Measurements from ENCODE around the gene OXSR1. TPM values are rescaled to one million over a fixed set of nuclear protein-coding genes. Genes with fewer than 3 reads are reported as not detected.

OXSR1 gene
- total RNA-seq, 1 experiment from 2014 or later: 33.2 TPM

GRCh38 chr3:38226273-38226672 is 60.9 kb downstream of the OXSR1 start:
- Histone ChIP-seq H3K36me3 (ENCODE audit: control insufficient read depth, insufficient read depth, low read length) (peaks cover 7% of the 10 kb centered on the region; the same call in 1 of the 2 replicates), H3K4me1 (ENCODE audit: control insufficient read depth, insufficient read depth, low read length) (no peaks in the 10 kb centered on the region), H3K9me3 (ENCODE audit: control insufficient read depth, insufficient read depth, low read depth, low read length) (no peaks in the 10 kb centered on the region), H3K27ac (ENCODE audit: low read length) (no peak overlapping the region), H3K27me3 (ENCODE audit: control insufficient read depth, insufficient read depth, low read length) (no peaks in the 10 kb centered on the region), H3K4me3 (ENCODE audit: low read depth in 2 of 2, low read length in 2 of 2) (no peak overlapping the region)
- ATAC-seq (no peak), DNase-seq (ENCODE audit: low read depth, low spot score) (no peak)
- TSS peak; percentile 39 for BruUV-seq (replicated peaks)
- no peak for TF ChIP-seq POLR2AphosphoS5 (IDR thresholded peaks at IDR 0.05; ENCODE audit: low read depth, low read length)
- TF ChIP-seq, protein P1, sequence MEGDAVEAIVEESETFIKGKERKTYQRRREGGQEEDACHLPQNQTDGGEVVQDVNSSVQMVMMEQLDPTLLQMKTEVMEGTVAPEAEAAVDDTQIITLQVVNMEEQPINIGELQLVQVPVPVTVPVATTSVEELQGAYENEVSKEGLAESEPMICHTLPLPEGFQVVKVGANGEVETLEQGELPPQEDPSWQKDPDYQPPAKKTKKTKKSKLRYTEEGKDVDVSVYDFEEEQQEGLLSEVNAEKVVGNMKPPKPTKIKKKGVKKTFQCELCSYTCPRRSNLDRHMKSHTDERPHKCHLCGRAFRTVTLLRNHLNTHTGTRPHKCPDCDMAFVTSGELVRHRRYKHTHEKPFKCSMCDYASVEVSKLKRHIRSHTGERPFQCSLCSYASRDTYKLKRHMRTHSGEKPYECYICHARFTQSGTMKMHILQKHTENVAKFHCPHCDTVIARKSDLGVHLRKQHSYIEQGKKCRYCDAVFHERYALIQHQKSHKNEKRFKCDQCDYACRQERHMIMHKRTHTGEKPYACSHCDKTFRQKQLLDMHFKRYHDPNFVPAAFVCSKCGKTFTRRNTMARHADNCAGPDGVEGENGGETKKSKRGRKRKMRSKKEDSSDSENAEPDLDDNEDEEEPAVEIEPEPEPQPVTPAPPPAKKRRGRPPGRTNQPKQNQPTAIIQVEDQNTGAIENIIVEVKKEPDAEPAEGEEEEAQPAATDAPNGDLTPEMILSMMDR (IDR thresholded peaks at IDR 0.05): no peak
- TF ChIP-seq SIN3A (IDR thresholded peaks at IDR 0.05; ENCODE audit: borderline replicate concordance, insufficient read depth, low read depth, low read length): no peak
- TF ChIP-seq, protein P2, sequence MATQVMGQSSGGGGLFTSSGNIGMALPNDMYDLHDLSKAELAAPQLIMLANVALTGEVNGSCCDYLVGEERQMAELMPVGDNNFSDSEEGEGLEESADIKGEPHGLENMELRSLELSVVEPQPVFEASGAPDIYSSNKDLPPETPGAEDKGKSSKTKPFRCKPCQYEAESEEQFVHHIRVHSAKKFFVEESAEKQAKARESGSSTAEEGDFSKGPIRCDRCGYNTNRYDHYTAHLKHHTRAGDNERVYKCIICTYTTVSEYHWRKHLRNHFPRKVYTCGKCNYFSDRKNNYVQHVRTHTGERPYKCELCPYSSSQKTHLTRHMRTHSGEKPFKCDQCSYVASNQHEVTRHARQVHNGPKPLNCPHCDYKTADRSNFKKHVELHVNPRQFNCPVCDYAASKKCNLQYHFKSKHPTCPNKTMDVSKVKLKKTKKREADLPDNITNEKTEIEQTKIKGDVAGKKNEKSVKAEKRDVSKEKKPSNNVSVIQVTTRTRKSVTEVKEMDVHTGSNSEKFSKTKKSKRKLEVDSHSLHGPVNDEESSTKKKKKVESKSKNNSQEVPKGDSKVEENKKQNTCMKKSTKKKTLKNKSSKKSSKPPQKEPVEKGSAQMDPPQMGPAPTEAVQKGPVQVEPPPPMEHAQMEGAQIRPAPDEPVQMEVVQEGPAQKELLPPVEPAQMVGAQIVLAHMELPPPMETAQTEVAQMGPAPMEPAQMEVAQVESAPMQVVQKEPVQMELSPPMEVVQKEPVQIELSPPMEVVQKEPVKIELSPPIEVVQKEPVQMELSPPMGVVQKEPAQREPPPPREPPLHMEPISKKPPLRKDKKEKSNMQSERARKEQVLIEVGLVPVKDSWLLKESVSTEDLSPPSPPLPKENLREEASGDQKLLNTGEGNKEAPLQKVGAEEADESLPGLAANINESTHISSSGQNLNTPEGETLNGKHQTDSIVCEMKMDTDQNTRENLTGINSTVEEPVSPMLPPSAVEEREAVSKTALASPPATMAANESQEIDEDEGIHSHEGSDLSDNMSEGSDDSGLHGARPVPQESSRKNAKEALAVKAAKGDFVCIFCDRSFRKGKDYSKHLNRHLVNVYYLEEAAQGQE (IDR thresholded peaks at IDR 0.05; ENCODE audit: insufficient read depth in 1 of 2, low read depth in 2 of 2, low read length in 1 of 2): no peak
- TF ChIP-seq TCF7L2 (IDR thresholded peaks at IDR 0.05; ENCODE audit: low read depth, low read length): no peak
- ChIA-PET POLR2A (no interaction called here), CTCF (no interaction called here)
- in situ Hi-C loops (cut with HindIII; ENCODE audit: low pct_unique_long_range_greater_than_20kb, low sequenced_read_pairs) (no loop called here), intact Hi-C loops (cut with micrococcal nuclease; ENCODE audit: unreplicated experiment) (no loop called here)

- BruUV-seq (replicated peaks): no TSS peak
- no peaks in the 10 kb centered on the region for H3K27me3 ChIP-seq (ENCODE audit: control insufficient read depth, insufficient read depth, low read length)
- ChIA-PET CTCF (no interaction called here), POLR2A (interaction anchor here (0.7 kb wide), 1 partner anchor 12 kb away, joined by 3 read pairs; no protein-coding TSS in a partner anchor)
- H3K4me1 ChIP-seq (ENCODE audit: control insufficient read depth, insufficient read depth, low read length): no peaks in the 10 kb centered on the region
- no peak overlapping the region for H3K4me3 ChIP-seq (ENCODE audit: low read depth in 2 of 2, low read length in 2 of 2)
- H3K9me3 ChIP-seq (ENCODE audit: control insufficient read depth, insufficient read depth, low read depth, low read length): no peaks in the 10 kb centered on the region
- ATAC-seq (no peak), DNase-seq (ENCODE audit: low read depth, low spot score) (no peak)
- intact Hi-C loops (cut with micrococcal nuclease; ENCODE audit: unreplicated experiment): no loop called here
- H3K36me3 ChIP-seq (ENCODE audit: control insufficient read depth, insufficient read depth, low read length): peaks cover 5% of the 10 kb centered on the region; the same call in 1 of the 2 replicates
- H3K27ac ChIP-seq (ENCODE audit: low read length): no peak overlapping the region
- TF ChIP-seq TCF7L2 (IDR thresholded peaks at IDR 0.05; ENCODE audit: low read depth, low read length) (no peak), SIN3A (IDR thresholded peaks at IDR 0.05; ENCODE audit: borderline replicate concordance, insufficient read depth, low read depth, low read length) (no peak), POLR2AphosphoS5 (IDR thresholded peaks at IDR 0.05; ENCODE audit: low read depth, low read length) (no peak)
- TF ChIP-seq, protein P2 (IDR thresholded peaks at IDR 0.05; ENCODE audit: insufficient read depth in 1 of 2, low read depth in 2 of 2, low read length in 1 of 2): no peak
- TF ChIP-seq, protein P1 (IDR thresholded peaks at IDR 0.05): no peak
- in situ Hi-C loops (cut with HindIII; ENCODE audit: low pct_unique_long_range_greater_than_20kb, low sequenced_read_pairs): no loop called here
Observed at GRCh38 chr3:38227989-38228388, 62.7 kb downstream of the OXSR1 start.

Data from Panc1 (cell line).